COLO668 (cell line): Measurements from ENCODE around the gene ZNF235.
"Not testable (repeated sequence)": the region's sequence is repeated elsewhere in the genome, so short reads cannot be mapped to it uniquely, and the experiment has no call there.

Experiments used
- DNase-seq: peaks from one replicate; lab custom pipeline; 2025; ENCODE audit not compliant: unreplicated experiment; lab: John Stamatoyannopoulos, UW

ZNF235 gene

GRCh38 chr19:44304659-44305193, at the start of gene ZNF235:
Gene ZNF235, minus strand, starts transcription at chr19:44305025. Its CDS starts 1,621 bp downstream, at chr19:44303404.
- DNase-seq: peak; percentile 83

DNA sequence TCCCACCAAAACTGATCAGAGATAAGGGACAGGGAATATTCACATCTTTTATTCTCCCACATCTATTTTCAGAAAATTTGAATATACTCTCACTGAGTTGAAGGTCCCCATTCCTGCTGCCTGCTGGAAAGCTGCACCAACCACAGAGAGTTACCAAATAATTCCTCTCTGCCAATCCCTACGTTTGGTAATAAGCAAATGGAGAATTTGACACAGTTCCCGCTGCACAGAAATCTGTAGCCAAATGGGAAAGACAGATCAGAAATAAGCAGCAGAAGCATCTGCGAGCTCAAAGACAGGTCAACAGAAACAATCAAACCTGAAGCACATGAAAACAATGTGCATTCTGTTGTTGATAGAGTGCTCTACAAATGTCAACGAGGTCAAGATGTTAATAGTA, 41.7 kb upstream of the ZNF235 start:
- DNase-seq: no peak

GRCh38 chr19:44345959-44346358, 41.1 kb upstream of the ZNF235 start:
- no peak for DNase-seq

- no peak for DNase-seq
These were observed 39.4 kb upstream of the ZNF235 start for GRCh38 chr19:44344255-44344654.

GRCh38 chr19:44341794-44342193, 37.0 kb upstream of the ZNF235 start:
- no peak for DNase-seq

- DNase-seq: not testable (repeated sequence)
These were observed 29.8 kb upstream of the ZNF235 start for GRCh38 chr19:44334639-44335038.

DNA sequence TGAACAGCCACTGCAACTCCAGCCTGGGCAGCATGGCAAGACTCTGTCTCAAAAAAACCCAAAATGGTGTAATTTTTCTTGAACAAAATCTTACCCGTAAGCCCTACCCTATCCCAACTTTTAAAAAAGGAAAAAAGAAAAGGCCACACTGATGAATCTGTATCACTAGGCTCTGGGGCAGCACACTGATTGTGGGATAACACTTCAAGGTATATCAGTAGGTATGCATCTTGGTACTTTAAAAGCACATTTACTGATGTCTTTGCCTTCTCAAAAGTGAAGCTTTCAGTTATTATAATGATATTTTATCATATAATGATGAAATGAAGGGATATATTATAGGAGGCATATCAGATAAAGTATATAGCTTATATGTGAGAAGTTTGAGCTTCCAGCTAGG, 27.3 kb upstream of the ZNF235 start:
- DNase-seq: no peak

GRCh38 chr19:44315883-44316282, 11.1 kb upstream of the ZNF235 start:
- DNase-seq: no peak

- no peak for DNase-seq
These were observed 8.4 kb upstream of the ZNF235 start for GRCh38 chr19:44313231-44313630.

DNA sequence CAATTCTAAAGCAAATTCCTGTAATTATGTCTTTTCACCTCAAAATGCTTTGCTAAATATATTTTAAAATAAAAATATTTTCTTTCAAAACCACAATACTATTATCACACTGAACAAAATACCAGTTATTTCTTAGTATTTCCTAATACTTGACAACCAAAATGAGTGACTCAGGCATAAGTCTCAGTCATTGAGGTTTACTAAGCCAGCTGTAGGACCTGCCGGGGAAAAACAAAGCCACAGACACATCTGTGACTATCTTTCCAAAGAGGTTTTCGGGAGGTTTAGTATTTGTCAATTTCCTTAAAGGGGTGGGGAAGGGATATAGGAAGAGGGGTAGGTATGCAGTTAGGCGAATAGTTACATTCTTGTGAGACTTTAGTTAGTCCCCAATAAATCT, 3.2 kb upstream of the ZNF235 start:
- no peak for DNase-seq

DNA sequence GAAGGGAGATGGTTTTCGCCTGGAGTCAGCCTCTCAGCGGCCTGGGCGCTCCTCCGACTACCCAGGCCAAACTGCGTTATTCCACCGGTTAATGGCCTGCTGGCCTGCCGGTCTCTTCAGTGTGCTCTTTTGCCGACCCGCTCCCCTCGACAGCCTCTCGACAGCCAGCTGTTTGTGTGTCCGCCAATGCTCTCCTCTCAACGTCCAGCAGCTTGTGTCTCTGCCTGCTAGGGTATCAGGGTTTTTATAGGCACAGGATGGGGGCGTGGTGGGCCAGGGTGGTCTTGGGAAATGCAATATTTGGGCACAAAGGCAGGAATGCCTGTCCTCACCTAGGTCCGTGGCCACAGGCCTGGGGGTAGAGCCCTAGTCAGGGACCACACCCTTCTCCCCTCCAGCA, 1.5 kb upstream of the ZNF235 start:
- no peak for DNase-seq

GRCh38 chr19:44305457-44305856, 632 bp upstream of the ZNF235 start:
- no peak for DNase-seq

GRCh38 chr19:44303976-44304568, 753 bp downstream of the ZNF235 start:
- no peak for DNase-seq

- DNase-seq: no peak
These were observed 1.5 kb downstream of the ZNF235 start for GRCh38 chr19:44303320-44303719.

- DNase-seq: no peak
These were observed 19.9 kb downstream of the ZNF235 start for GRCh38 chr19:44284968-44285367.

- no peak for DNase-seq
These were observed 22.0 kb downstream of the ZNF235 start for GRCh38 chr19:44282846-44283245.

GRCh38 chr19:44280916-44281315, 23.9 kb downstream of the ZNF235 start:
- no peak for DNase-seq

DNA sequence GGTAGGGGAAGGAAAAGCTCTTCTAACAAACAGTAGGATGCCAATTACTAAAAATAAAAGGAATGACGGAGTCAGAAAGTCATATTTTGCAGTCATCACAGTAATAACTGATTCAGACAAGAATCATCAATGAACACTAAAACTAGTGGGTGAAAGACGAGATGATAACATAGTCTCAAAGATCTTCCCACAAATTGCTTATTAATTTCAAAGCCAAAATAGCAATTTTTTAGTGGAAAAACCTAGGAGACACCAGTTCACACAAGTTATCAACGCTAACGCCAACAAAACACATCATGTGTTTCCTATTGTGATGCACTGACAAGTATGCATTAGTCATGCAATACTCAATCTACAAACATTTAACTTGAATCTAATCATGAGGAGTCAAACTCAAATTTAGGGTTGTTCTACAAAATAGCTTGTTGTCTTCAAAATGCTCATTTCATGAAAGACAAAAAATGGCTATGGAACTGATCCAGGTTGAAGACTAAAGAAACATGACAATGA, 26.6 kb downstream of the ZNF235 start:
- DNase-seq: no peak

GRCh38 chr19:44277331-44277730, 27.5 kb downstream of the ZNF235 start:
- no peak for DNase-seq

DNA sequence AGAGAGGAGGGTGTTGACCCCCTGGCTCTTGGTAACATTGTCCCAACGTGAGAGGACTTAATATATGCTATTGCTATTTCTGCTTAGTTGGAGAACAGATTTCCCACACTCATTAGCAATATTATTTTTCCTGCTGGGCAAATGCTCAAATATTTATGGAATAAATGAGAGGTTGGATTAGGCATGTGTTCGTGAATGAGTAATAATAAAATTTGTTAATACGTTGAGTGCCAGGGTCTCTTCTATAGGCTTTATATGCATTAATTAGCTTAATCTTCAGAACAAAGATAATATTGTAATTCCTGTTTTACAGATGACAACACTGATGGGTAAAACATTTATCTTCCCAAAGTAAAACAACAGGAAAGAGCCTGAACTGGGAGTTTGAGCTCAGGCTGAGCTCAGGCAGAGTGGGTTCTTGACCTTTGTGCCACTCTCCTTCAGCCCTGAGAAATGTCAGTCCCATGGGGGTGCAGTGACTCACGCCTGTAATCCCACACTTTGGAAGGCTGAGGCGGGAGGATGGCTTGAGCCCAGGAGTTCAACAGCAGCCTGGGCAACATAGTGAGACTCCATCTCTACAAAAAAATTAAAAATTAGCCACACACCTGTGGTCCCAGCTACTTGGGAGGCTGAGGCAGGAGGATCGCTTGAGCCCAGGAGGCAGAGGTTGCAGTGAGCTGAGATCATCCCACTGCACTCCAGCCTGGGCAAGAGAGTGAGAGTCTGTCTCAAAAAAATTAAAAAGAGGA, 44.0 kb downstream of the ZNF235 start:
- DNase-seq: no peak

DNA sequence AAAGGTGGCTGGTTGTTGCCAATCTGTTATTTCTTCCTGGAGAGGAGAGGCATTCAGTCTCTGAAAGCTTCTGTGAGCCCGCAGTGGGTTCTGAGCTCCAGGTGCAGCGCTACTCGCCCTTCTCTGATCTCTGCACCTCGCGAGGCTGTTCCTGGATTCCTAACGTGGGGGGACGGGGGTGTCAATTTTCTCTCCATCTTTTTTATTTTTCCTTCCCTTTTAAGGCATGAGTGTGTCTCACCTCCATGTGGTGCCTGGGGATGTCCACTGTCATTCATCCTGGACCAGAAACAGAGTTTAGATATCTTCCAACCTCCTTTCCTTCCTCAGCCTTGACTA, 44.5 kb downstream of the ZNF235 start:
- no peak for DNase-seq

DNA sequence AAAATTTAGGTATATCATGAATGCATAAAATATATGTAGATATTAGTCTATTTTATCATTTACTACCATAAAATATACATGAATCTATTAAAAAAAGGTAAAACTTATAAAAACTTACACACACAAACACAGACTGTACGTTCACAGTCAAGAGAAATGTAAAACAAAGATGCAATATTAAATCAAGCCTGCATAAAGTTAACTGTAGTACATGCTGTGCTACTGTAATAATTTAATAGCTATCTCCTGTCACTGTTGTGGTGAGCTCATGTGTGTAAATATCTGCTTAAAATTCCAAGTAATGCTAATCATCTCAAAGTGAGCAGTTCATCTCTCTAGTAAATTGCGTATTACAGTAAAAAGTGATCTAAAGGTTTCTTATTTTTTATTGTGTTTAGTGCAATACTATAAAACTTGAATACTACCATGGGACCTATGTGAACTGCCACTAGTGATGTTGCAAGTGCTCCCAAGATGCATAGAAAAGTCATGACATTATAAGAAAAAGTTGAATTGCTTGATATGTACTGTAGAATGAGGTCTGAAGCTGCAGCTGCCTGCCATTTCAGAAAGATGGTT, 45.9 kb downstream of the ZNF235 start:
- no peak for DNase-seq
